Esophagus squamous epithelium (tissue), 5 donors: ENCODE measurements around the gene HOXD4. TPM values are rescaled to one million over a fixed set of nuclear protein-coding genes. Genes with fewer than 3 reads are reported as not detected.

Experiments used
- DNase-seq: peaks from one replicate; lab custom pipeline; 2025; lab: John Stamatoyannopoulos, UW
- H3K27ac ChIP-seq, 4 donors: fragments of 200-600 bp; sonication (generic); one replicate each; pipeline ENCODE4 v1.5.1; 2016 to 2019; ENCODE audit warnings: mild to moderate bottlenecking in 1 of 4
- H3K27me3 ChIP-seq, 4 donors: fragments of 200-600 bp; sonication (generic); 1 replicate in 3 of 4; 2 replicates in 1 of 4; pipeline versions ENCODE4 v1.5.1 to v1.6.0; 2017 to 2021; ENCODE audit warnings: antibody characterized with exemption in 1 of 4
- H3K36me3 ChIP-seq, 3 donors: fragments of 200-600 bp; sonication (generic); one replicate each; pipeline ENCODE4 v1.5.1; 2016 to 2019
- H3K4me1 ChIP-seq, 3 donors: fragments of 200-600 bp; sonication (generic); one replicate each; pipeline ENCODE4 v1.5.1; 2017 to 2019
- H3K4me3 ChIP-seq, 4 donors: fragments of 200-600 bp; sonication (generic); 1 replicate in 3 of 4; 2 replicates in 1 of 4; pipeline ENCODE4 v1.5.1; 2016 to 2019; ENCODE audit warnings: mild to moderate bottlenecking in 2 of 4, moderate library complexity in 1 of 4
- H3K9me3 ChIP-seq, 3 donors: fragments of 200-600 bp; sonication (generic); one replicate each; pipeline ENCODE4 v1.5.1; 2016 to 2019
- CTCF ChIP-seq, 6 experiments: fragments of 450-650 bp in 4 of 6; fragments of 200-600 bp in 2 of 6; sonication (generic) in 2 of 6; IDR thresholded peaks; one replicate each; pipeline ENCODE4 v1.5.1; 2016 to 2019; ENCODE audit warnings: antibody characterized with exemption in 6 of 6, mild to moderate bottlenecking in 4 of 6, moderate library complexity in 4 of 6
- POLR2A ChIP-seq, 4 donors: fragments of 450-650 bp; IDR thresholded peaks; one replicate each; pipeline ENCODE4 v1.6.1; 2017; ENCODE audit warnings: antibody characterized with exemption in 4 of 4, mild to moderate bottlenecking in 4 of 4, moderate library complexity in 3 of 4
- WGBS, 2 donors: methylation state at CpG; one replicate each; pipeline ENCODE4 v1.1.5; 2018; 5-methylcytosine and 5-hydroxymethylcytosine counted together
- intact Hi-C: fragments of 100-400 bp; cut with DNase I; formaldehyde crosslinking; loops from one replicate; pipeline ENCODE4 v1.15.0; 2022
- total RNA-seq, 4 donors: library from RNA; depleted of rRNA; stranded (reverse); fragments of >200 nt; gene quantifications; one replicate each; pipeline ENCODE4 v1.1.0, GENCODE V29; 2016
- donor health status: DM: yes; HTN: yes; CAD: no.

The HOXD4 gene
- total RNA-seq, 4 donors from 2014 or later, result 0.31 to 2.5 TPM; not detected in 2

GRCh38 chr2:176110415-176111308 is 40.7 kb upstream of the HOXD4 start:
- WGBS, 2 donors, result 23 to 24% methylated on average over 7 of the region's 7 CpGs
- intact Hi-C loops, result no loop called here
- DNase-seq, result no peak
- Histone ChIP-seq H3K27ac (no peak overlapping the region), H3K9me3 (no peaks in the 10 kb centered on the region), H3K4me1 (peaks cover 11 to 32% (median 18%) of the 10 kb centered on the region in 3 donors), H3K36me3 (no peaks in the 10 kb centered on the region), H3K27me3 (peaks cover 16 to 100% (median 78%) of the 10 kb centered on the region in 4 donors), H3K4me3 (no peak overlapping the region)
- TF ChIP-seq POLR2A (IDR thresholded peaks at IDR 0.05) (no peak), CTCF (IDR thresholded peaks at IDR 0.05) (no peak)

GRCh38 chr2:176111309-176111663 is 40.1 kb upstream of the HOXD4 start:
- no peak for TF ChIP-seq POLR2A (IDR thresholded peaks at IDR 0.05)
- peak in 4 of 6 experiments; percentile 31 to 57 (median 41) for TF ChIP-seq CTCF (IDR thresholded peaks at IDR 0.05)
- H3K27me3 ChIP-seq, result peaks cover 21 to 100% (median 78%) of the 10 kb centered on the region in 4 donors
- intact Hi-C loops, result no loop called here
- H3K9me3 ChIP-seq, result no peaks in the 10 kb centered on the region
- no peak overlapping the region for H3K27ac ChIP-seq
- no peaks in the 10 kb centered on the region for H3K36me3 ChIP-seq
- WGBS, 2 donors, result 5 to 6% methylated on average over 13 to 16 of the region's 16 CpGs
- peaks cover 10 to 29% (median 17%) of the 10 kb centered on the region in 3 donors for H3K4me1 ChIP-seq
- H3K4me3 ChIP-seq, result peak overlapping the region in 1 of 4 donors; percentile 12
- no peak for DNase-seq

- 13% methylated on average over 20 to 25 of the region's 29 CpGs for WGBS, 2 donors
These were observed 39.4 kb upstream of the HOXD4 start for GRCh38 chr2:176111846-176112374.

GRCh38 chr2:176112375-176113302 is 38.7 kb upstream of the HOXD4 start:
- intact Hi-C loops, result no loop called here
- DNase-seq, result no peak
- Histone ChIP-seq H3K27ac (no peak overlapping the region), H3K4me3 (no peak overlapping the region), H3K36me3 (no peaks in the 10 kb centered on the region), H3K4me1 (peaks cover 0 to 17% (median 9%) of the 10 kb centered on the region in 3 donors), H3K27me3 (peaks cover 31 to 100% (median 80%) of the 10 kb centered on the region in 4 donors), H3K9me3 (no peaks in the 10 kb centered on the region)
- 9 to 19% methylated on average over 10 to 25 of the region's 40 CpGs for WGBS, 2 donors
- TF ChIP-seq POLR2A (IDR thresholded peaks at IDR 0.05) (no peak), CTCF (IDR thresholded peaks at IDR 0.05) (no peak)

More at GRCh38 chr2:176111846-176112374, 39.4 kb upstream of the HOXD4 start:
- TF ChIP-seq POLR2A (IDR thresholded peaks at IDR 0.05) (no peak), CTCF (IDR thresholded peaks at IDR 0.05) (no peak)
- Histone ChIP-seq H3K36me3 (no peaks in the 10 kb centered on the region), H3K4me3 (no peak overlapping the region), H3K27me3 (peaks cover 26 to 100% (median 78%) of the 10 kb centered on the region in 4 donors), H3K9me3 (no peaks in the 10 kb centered on the region), H3K27ac (no peak overlapping the region), H3K4me1 (peaks cover 4 to 23% (median 13%) of the 10 kb centered on the region in 3 donors)
- no peak for DNase-seq
- intact Hi-C loops, result no loop called here
